Superior temporal gyrus (tissue), 1 donor: ENCODE measurements around the gene TTC16.

Experiments
- DNase-seq: peaks from one replicate; pipeline ENCODE4 v3.0.0-alpha.2; 2016; ENCODE audit errors: extremely low spot score

Gene TTC16

GRCh38 chr9:127715470-127716337 lies at the start of gene TTC16, which contains the start of gene PTRH1:
TTC16 (plus strand) TSS chr9:127716079; CDS start chr9:127716146, 67 bp downstream.
PTRH1 (minus strand) TSS chr9:127715663; CDS start chr9:127715639, 24 bp downstream.
- DNase-seq = peak; percentile 97

- peak; percentile 35 for DNase-seq
Observed at GRCh38 chr9:127667127-127667844, 48.6 kb upstream of the TTC16 start.

GRCh38 chr9:127667906-127668305 lies 48.0 kb upstream of the TTC16 start:
- DNase-seq = no peak

GRCh38 chr9:127673234-127673633 lies 42.6 kb upstream of the TTC16 start:
- no peak for DNase-seq

GRCh38 chr9:127676638-127677037 lies 39.2 kb upstream of the TTC16 start:
- peak; percentile 48 for DNase-seq

- DNase-seq = peak; percentile 46
Observed at GRCh38 chr9:127679506-127679905, 36.4 kb upstream of the TTC16 start.

GRCh38 chr9:127680226-127680625 lies 35.7 kb upstream of the TTC16 start:
- no peak for DNase-seq

- DNase-seq = peak; percentile 55
Observed at GRCh38 chr9:127680846-127681245, 35.0 kb upstream of the TTC16 start.

- no peak for DNase-seq
Observed at GRCh38 chr9:127682351-127683136, 33.3 kb upstream of the TTC16 start.

GRCh38 chr9:127683723-127684122 lies 32.2 kb upstream of the TTC16 start:
- DNase-seq = no peak

GRCh38 chr9:127684576-127684975 lies 31.3 kb upstream of the TTC16 start:
- DNase-seq = no peak

GRCh38 chr9:127686461-127687393 lies 29.2 kb upstream of the TTC16 start:
- DNase-seq = peak; percentile 46

GRCh38 chr9:127689329-127690000 lies 26.4 kb upstream of the TTC16 start:
- DNase-seq = no peak

- DNase-seq = no peak
Observed at GRCh38 chr9:127690735-127691134, 25.1 kb upstream of the TTC16 start.

- no peak for DNase-seq
Observed at GRCh38 chr9:127692071-127692470, 23.8 kb upstream of the TTC16 start.

GRCh38 chr9:127693143-127693542 lies 22.7 kb upstream of the TTC16 start:
- peak; percentile 56 for DNase-seq

- DNase-seq = no peak
Observed at GRCh38 chr9:127693697-127694096, 22.2 kb upstream of the TTC16 start.

- peak; percentile 17 for DNase-seq
Observed at GRCh38 chr9:127694890-127695720, 20.8 kb upstream of the TTC16 start.

GRCh38 chr9:127697575-127697974 lies 18.3 kb upstream of the TTC16 start:
- no peak for DNase-seq
